ENCODE data around the gene KMT5B. TPM values are rescaled to one million over a fixed set of nuclear protein-coding genes. Genes with fewer than 3 reads are reported as not detected.

Gene KMT5B
- total and polyA plus RNA-seq, 9 donors = 25.5 to 59.1 (median 50.4) TPM

- WGBS, 3 donors = 70 to 77% (median 75%) methylated on average over 6 of the region's 6 CpGs
- DNase-seq = no peak
- Histone ChIP-seq H3K4me3 (no peak overlapping the region), H3K27ac (no peak overlapping the region), H3K4me1 (ENCODE audit: insufficient read depth) (no peaks in the 10 kb centered on the region), H3K9me3 (no peaks in the 10 kb centered on the region), H3K36me3 (no peaks in the 10 kb centered on the region), H3K27me3 (no peaks in the 10 kb centered on the region)
- intact Hi-C loops (cut with DNase I) = no loop called here
- TF ChIP-seq EP300 (IDR thresholded peaks at IDR 0.05) (no peak), CTCF (IDR thresholded peaks at IDR 0.05) (no peak), POLR2A (IDR thresholded peaks at IDR 0.05) (no peak)
Measured at GRCh38 chr11:68223275-68223674, 10.2 kb upstream of the KMT5B start.

- no peak overlapping the region for H3K4me3 ChIP-seq
- no peak overlapping the region for H3K27ac ChIP-seq
- H3K36me3 ChIP-seq = no peaks in the 10 kb centered on the region
- no peak for TF ChIP-seq EP300 (IDR thresholded peaks at IDR 0.05)
- no peak for TF ChIP-seq CTCF (IDR thresholded peaks at IDR 0.05)
- no peak for TF ChIP-seq POLR2A (IDR thresholded peaks at IDR 0.05)
- WGBS, 3 donors = 72 to 77% (median 76%) methylated on average over 5 of the region's 5 CpGs
- intact Hi-C loops (cut with DNase I) = no loop called here
- H3K27me3 ChIP-seq = no peaks in the 10 kb centered on the region
- H3K4me1 ChIP-seq (ENCODE audit: insufficient read depth) = no peaks in the 10 kb centered on the region
- DNase-seq = no peak
- H3K9me3 ChIP-seq = no peaks in the 10 kb centered on the region
Measured at GRCh38 chr11:68221406-68221805, 8.3 kb upstream of the KMT5B start.

DNA sequence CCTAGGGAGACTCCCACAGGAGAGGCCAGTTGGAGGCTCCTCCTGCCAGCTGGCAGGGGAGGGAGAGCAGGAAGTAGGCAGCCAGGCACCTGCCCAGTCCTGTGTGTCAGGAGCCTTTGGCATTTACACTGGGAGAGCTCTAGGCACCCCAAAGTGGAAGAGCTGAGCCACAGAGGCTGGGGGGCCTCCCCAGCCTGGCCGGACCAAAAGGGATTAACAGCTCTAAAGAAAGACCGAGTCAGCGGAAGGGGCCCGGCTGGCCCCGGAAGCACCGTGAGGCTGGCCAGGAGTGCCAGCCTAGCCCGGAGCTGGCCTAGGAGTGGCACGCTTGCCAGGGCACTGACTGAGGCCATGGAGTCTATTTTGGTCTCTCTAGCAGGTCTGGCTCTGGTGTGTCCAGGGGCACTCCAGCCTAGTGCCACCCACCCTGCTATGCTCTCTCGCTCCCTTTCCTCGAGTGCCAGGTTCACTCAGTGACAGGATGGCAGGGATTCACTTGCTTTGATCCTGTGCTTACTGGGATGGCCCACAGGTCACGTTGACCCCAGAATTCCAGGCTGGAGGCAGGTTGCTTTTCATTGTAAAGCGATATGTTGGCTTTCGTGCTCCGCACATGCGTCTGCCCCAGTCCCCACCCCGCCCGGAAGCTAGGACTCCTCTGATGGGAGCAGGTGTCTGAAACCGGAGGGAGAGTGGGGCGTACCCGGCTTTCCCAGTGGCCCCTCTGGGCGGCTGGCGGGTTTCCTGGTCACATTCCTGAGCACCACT is 3.3 kb upstream of the KMT5B start:
- no peaks in the 10 kb centered on the region for H3K36me3 ChIP-seq
- intact Hi-C loops (cut with DNase I) = loop anchor here in 1 of 4 donors (10.0 kb wide), 1 partner anchor 228 kb away; no protein-coding TSS in a partner anchor
- no peak for DNase-seq
- TF ChIP-seq POLR2A (IDR thresholded peaks at IDR 0.05) (no peak), EP300 (IDR thresholded peaks at IDR 0.05) (no peak), CTCF (IDR thresholded peaks at IDR 0.05) (no peak)
- WGBS, 3 donors = 55 to 70% (median 69%) methylated on average over 22 of the region's 22 CpGs
- peaks cover 7% of the 10 kb centered on the region for H3K4me1 ChIP-seq (ENCODE audit: insufficient read depth)
- H3K27me3 ChIP-seq = no peaks in the 10 kb centered on the region
- H3K27ac ChIP-seq = no peak overlapping the region
- no peak overlapping the region for H3K4me3 ChIP-seq
- no peaks in the 10 kb centered on the region for H3K9me3 ChIP-seq

GRCh38 chr11:68215524-68216170 is 2.6 kb upstream of the KMT5B start:
- DNase-seq = no peak
- no peak overlapping the region for H3K4me3 ChIP-seq
- no peaks in the 10 kb centered on the region for H3K9me3 ChIP-seq
- TF ChIP-seq CTCF (IDR thresholded peaks at IDR 0.05) (no peak), POLR2A (IDR thresholded peaks at IDR 0.05) (no peak), EP300 (IDR thresholded peaks at IDR 0.05) (no peak)
- no peak overlapping the region for H3K27ac ChIP-seq
- 68 to 83% (median 76%) methylated on average over 6 of the region's 6 CpGs for WGBS, 3 donors
- H3K27me3 ChIP-seq = no peaks in the 10 kb centered on the region
- no peaks in the 10 kb centered on the region for H3K36me3 ChIP-seq
- intact Hi-C loops (cut with DNase I) = loop anchor here in 1 of 4 donors (10.0 kb wide), 1 partner anchor 229 kb away; no protein-coding TSS in a partner anchor
- H3K4me1 ChIP-seq (ENCODE audit: insufficient read depth) = peaks cover 9% of the 10 kb centered on the region

Measured in ovary (tissue), 9 donors.